GM23338 (cell line): Measurements from ENCODE around the gene AGAP1. TPM values are rescaled to one million over a fixed set of nuclear protein-coding genes. Genes with fewer than 3 reads are reported as not detected.

Source experiments
- ATAC-seq: fragments of 200-7000 bp; cut with Tn5 transposase; 3 replicates; pipeline ENCODE4 v1.9.1; 2020
- DNase-seq: peaks from one replicate; pipeline ENCODE4 v3.0.0-alpha.2; 2015; ENCODE audit warnings: low spot score
- H2AFZ ChIP-seq: fragments of 200-600 bp; sonication (generic); 2 replicates; pipeline ENCODE4 v1.8.0; 2016; ENCODE audit warnings: antibody characterized with exemption, mild to moderate bottlenecking, moderate library complexity
- H3F3A ChIP-seq: fragments of 200-600 bp; sonication (generic); replicated peaks from 2 replicates; pipeline ENCODE4 v1.8.0; 2017; ENCODE audit warnings: antibody characterized with exemption, mixed run types, low read depth
- H3K27ac ChIP-seq: fragments of 200-600 bp; sonication (generic); 2 replicates; pipeline ENCODE4 v1.6.1; 2016; ENCODE audit warnings: low read depth
- H3K27me3 ChIP-seq: fragments of 200-600 bp; sonication (generic); 2 replicates; pipeline ENCODE4 v1.8.0; 2016; ENCODE audit warnings: mild to moderate bottlenecking, mixed run types, moderate library complexity; ENCODE audit not compliant: insufficient read depth
- H3K36me3 ChIP-seq: fragments of 200-600 bp; sonication (generic); 2 replicates; pipeline ENCODE4 v1.8.0; 2016; ENCODE audit warnings: mild to moderate bottlenecking; ENCODE audit not compliant: insufficient read depth
- H3K4me1 ChIP-seq: fragments of 200-600 bp; sonication (generic); 2 replicates; pipeline ENCODE4 v1.8.0; 2016; ENCODE audit warnings: mild to moderate bottlenecking, moderate library complexity; ENCODE audit not compliant: insufficient read depth
- H3K4me2 ChIP-seq: fragments of 200-600 bp; sonication (generic); 2 replicates; pipeline ENCODE4 v1.7.1; 2017; ENCODE audit warnings: mixed run types
- H3K4me3 ChIP-seq: fragments of 200-600 bp; sonication (generic); 2 replicates; pipeline ENCODE4 v1.6.1; 2016; ENCODE audit warnings: mixed run types
- H3K79me2 ChIP-seq: fragments of 200-600 bp; sonication (generic); replicated peaks from 2 replicates; pipeline ENCODE4 v1.8.0; 2017; ENCODE audit warnings: mild to moderate bottlenecking; ENCODE audit not compliant: insufficient read depth
- H3K9me2 ChIP-seq: fragments of 200-600 bp; sonication (generic); 2 replicates; pipeline ENCODE4 v1.8.0; 2017; ENCODE audit not compliant: insufficient read depth
- H4K20me1 ChIP-seq: fragments of 200-600 bp; sonication (generic); replicated peaks from 2 replicates; pipeline ENCODE4 v1.8.0; 2017; ENCODE audit warnings: mild to moderate bottlenecking; ENCODE audit not compliant: insufficient read depth
- H3K27ac Mint-ChIP-seq: 2 replicates; pipeline ENCODE4 v1.8.0; 2020; ENCODE audit warnings: inconsistent platforms, mild to moderate bottlenecking, moderate library complexity, mixed read lengths
- H3K27me3 Mint-ChIP-seq: 3 replicates; pipeline ENCODE4 v1.8.0; 2022; ENCODE audit warnings: low read depth, mild to moderate bottlenecking, moderate library complexity, mixed read lengths, inconsistent platforms; ENCODE audit not compliant: insufficient read depth, poor library complexity
- H3K36me3 Mint-ChIP-seq: 3 replicates; pipeline ENCODE4 v1.8.0; 2021; ENCODE audit warnings: low read depth, mild to moderate bottlenecking, inconsistent platforms, moderate library complexity, mixed read lengths
- H3K4me1 Mint-ChIP-seq: 3 replicates; pipeline ENCODE4 v1.8.0; 2020; ENCODE audit warnings: mild to moderate bottlenecking, inconsistent platforms, mixed read lengths
- H3K4me3 Mint-ChIP-seq: 3 replicates; pipeline ENCODE4 v1.8.0; 2021; ENCODE audit warnings: moderate library complexity, mild to moderate bottlenecking, inconsistent platforms, mixed read lengths
- H3K9me3 Mint-ChIP-seq: 3 replicates; pipeline ENCODE4 v1.8.0; 2020; ENCODE audit warnings: moderate library complexity, mild to moderate bottlenecking, inconsistent platforms, mixed read lengths
- CREB1 ChIP-seq: fragments of 250-450 bp; sonication (Bioruptor Pico); IDR thresholded peaks from 2 replicates; pipeline ENCODE4 v1.5.0; 2020; ENCODE audit warnings: low read depth, mild to moderate bottlenecking, moderate library complexity
- EZH2 ChIP-seq: fragments of 200-600 bp; sonication (generic); IDR thresholded peaks from one replicate; pipeline ENCODE4 v1.8.0; 2017; ENCODE audit warnings: antibody characterized with exemption, mild to moderate bottlenecking, low read depth; ENCODE audit not compliant: unreplicated experiment
- EZH2phosphoT487 ChIP-seq: fragments of 200-600 bp; sonication (generic); IDR thresholded peaks from one replicate; pipeline ENCODE4 v1.8.1; 2018; ENCODE audit warnings: antibody characterized with exemption; ENCODE audit not compliant: unreplicated experiment
- STAT1 ChIP-seq: IDR thresholded peaks from one replicate; pipeline ENCODE4 v1.6.1; 2016; ENCODE audit warnings: antibody characterized with exemption; ENCODE audit not compliant: unreplicated experiment
- ZNF114 ChIP-seq: fragments of 250-450 bp; sonication (Bioruptor Pico); IDR thresholded peaks from 2 replicates; pipeline ENCODE4 v1.5.0; 2020; ENCODE audit warnings: mild to moderate bottlenecking, moderate library complexity
- ZNF331 ChIP-seq: fragments of 250-450 bp; sonication (Bioruptor Pico); IDR thresholded peaks from 2 replicates; pipeline ENCODE4 v1.5.0; 2020; ENCODE audit warnings: low read depth, mild to moderate bottlenecking, moderate library complexity
- polyA plus RNA-seq: library from polyadenylated mRNA; unstranded; fragments of >200 nt; fragmentation: Nextera tagmentation; extraction: Ambion mirVana; gene quantifications from 2 replicates; pipeline ENCODE4 v1.2.1, GENCODE V29; 2016
- total RNA-seq: library from RNA; depleted of rRNA; stranded (reverse); fragments of >200 nt; shearing (Covaris generic); gene quantifications from 2 replicates; pipeline ENCODE4 v1.2.3, GENCODE V29; 2014
- TF ChIP-seq, protein P1 (sequence below), 2 experiments: fragments of 200-600 bp in 1 of 2; sonication (generic) in 1 of 2; conservative IDR thresholded peaks; 2 replicates each; pipeline versions ENCODE4 v1.5.1 to v1.6.1; 2016 to 2017; ENCODE audit warnings: antibody characterized with exemption in 2 of 2, low read depth in 2 of 2, mild to moderate bottlenecking in 2 of 2, moderate library complexity in 1 of 2

The AGAP1 gene
- total and polyA plus RNA-seq, 2 experiments from 2014 or later: 13.3 to 27.9 TPM

- H3K4me2 ChIP-seq: peak overlapping the region; percentile 80
- DNase-seq (peak; percentile 85), ATAC-seq (peak; percentile 56)
- peaks cover 23% of the 10 kb centered on the region; the same call in 1 of the 2 replicates for H3F3A ChIP-seq
- no peaks in the 10 kb centered on the region for H3K79me2 ChIP-seq
- H3K27me3 Mint-ChIP-seq: peaks cover 85% of the 10 kb centered on the region
- H2AFZ ChIP-seq: no peak overlapping the region
- peak overlapping the region; percentile 62 for H3K4me3 Mint-ChIP-seq
- no peaks in the 10 kb centered on the region for H3K36me3 Mint-ChIP-seq
- peaks cover 99% of the 10 kb centered on the region for H3K27me3 ChIP-seq
- H3K4me1 Mint-ChIP-seq: peaks cover 42% of the 10 kb centered on the region
- H3K4me1 ChIP-seq: peaks cover 34% of the 10 kb centered on the region
- H4K20me1 ChIP-seq: no peaks in the 10 kb centered on the region
- TF ChIP-seq, protein P1, sequence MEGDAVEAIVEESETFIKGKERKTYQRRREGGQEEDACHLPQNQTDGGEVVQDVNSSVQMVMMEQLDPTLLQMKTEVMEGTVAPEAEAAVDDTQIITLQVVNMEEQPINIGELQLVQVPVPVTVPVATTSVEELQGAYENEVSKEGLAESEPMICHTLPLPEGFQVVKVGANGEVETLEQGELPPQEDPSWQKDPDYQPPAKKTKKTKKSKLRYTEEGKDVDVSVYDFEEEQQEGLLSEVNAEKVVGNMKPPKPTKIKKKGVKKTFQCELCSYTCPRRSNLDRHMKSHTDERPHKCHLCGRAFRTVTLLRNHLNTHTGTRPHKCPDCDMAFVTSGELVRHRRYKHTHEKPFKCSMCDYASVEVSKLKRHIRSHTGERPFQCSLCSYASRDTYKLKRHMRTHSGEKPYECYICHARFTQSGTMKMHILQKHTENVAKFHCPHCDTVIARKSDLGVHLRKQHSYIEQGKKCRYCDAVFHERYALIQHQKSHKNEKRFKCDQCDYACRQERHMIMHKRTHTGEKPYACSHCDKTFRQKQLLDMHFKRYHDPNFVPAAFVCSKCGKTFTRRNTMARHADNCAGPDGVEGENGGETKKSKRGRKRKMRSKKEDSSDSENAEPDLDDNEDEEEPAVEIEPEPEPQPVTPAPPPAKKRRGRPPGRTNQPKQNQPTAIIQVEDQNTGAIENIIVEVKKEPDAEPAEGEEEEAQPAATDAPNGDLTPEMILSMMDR (conservative IDR thresholded peaks at IDR 0.05; ENCODE audit: low read depth in 2 of 2): no peak
- TF ChIP-seq ZNF114 (CRISPR knock-in tag) (no peak), ZNF331 (CRISPR knock-in tag) (no peak), EZH2 (no peak), STAT1 (no peak), CREB1 (peak; percentile 47; the same call in 1 of the 2 replicates)
- no peak overlapping the region for H3K27ac Mint-ChIP-seq
- no peaks in the 10 kb centered on the region for H3K36me3 ChIP-seq
- H3K27ac ChIP-seq: no peak overlapping the region
- peaks cover 2% of the 10 kb centered on the region; the same call in 1 of the 3 replicates for H3K9me3 Mint-ChIP-seq
- H3K9me2 ChIP-seq: no peaks in the 10 kb centered on the region
- H3K4me3 ChIP-seq: peak overlapping the region; percentile 50
Observed at GRCh38 chr2:236158969-236159777, 665.3 kb downstream of the AGAP1 start.

DNA sequence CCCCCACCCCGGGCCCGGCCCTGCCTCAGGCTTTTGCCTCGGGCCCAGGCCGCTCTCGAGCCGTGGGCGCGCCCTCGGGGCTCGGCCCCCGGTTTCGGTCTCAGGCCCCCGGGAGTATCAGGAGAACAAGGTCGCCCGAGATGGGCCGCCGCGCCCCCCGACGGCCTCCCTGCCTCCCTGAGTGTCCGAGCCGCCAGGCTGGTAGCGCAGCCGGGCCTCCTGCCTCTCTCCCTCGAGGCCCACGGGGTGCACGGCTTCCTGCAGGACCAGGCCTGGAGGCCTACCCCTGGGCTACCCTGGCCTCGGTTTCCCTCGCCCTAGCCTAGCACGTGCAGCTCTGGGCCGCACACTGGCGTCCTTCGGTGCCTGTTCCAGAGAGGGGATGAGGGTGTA is 665.9 kb downstream of the AGAP1 start:
- Histone ChIP-seq H3K4me3 (peak overlapping the region; percentile 50), H3F3A (peaks cover 25% of the 10 kb centered on the region), H3K4me1 (peaks cover 36% of the 10 kb centered on the region), H3K27me3 (peaks cover 100% of the 10 kb centered on the region), H2AFZ (no peak overlapping the region), H3K9me2 (no peaks in the 10 kb centered on the region), H3K27ac (no peak overlapping the region), H3K36me3 (no peaks in the 10 kb centered on the region), H4K20me1 (peaks cover 1% of the 10 kb centered on the region; the same call in 1 of the 2 replicates), H3K4me2 (peak overlapping the region; percentile 80), H3K79me2 (no peaks in the 10 kb centered on the region)
- TF ChIP-seq EZH2phosphoT487 (no peak), EZH2 (peak; percentile 43)
- Mint-ChIP-seq H3K9me3 (peaks cover 2% of the 10 kb centered on the region; the same call in 1 of the 3 replicates), H3K36me3 (peaks cover 1% of the 10 kb centered on the region; the same call in 1 of the 3 replicates), H3K4me1 (peaks cover 44% of the 10 kb centered on the region), H3K27ac (no peak overlapping the region), H3K4me3 (no peak overlapping the region), H3K27me3 (peaks cover 86% of the 10 kb centered on the region)
- ATAC-seq (peak; percentile 2), DNase-seq (peak; percentile 40)
